HepG2 (cell line): Measurements from ENCODE around the gene LYPD4. TPM values are rescaled to one million over a fixed set of nuclear protein-coding genes. Genes with fewer than 3 reads are reported as not detected.

Experiments used
- ATAC-seq: fragments of 200-7000 bp; cut with Tn5 transposase; 3 replicates; pipeline ENCODE4 v1.9.1; 2020; ENCODE audit warnings: mild to moderate bottlenecking, moderate library complexity
- BruUV-seq: library from RNA; stranded (reverse); fragments of 400-500 nt; replicated peaks from 2 replicates; lab custom pipeline; 2021; lab: Mats Ljungman, UMichigan
- CTCF ChIA-PET: fragments of 300-600 bp; formaldehyde crosslinking; extraction: SDS; loops from one replicate; lab custom pipeline; 2021; ENCODE audit warnings: low total read pairs, inconsistent platforms, low intra/inter-chr PET ratio; lab: Yijun Ruan, JAX
- POLR2A ChIA-PET: fragments of 350-600 bp; sonication (Branson Sonifier 250); formaldehyde crosslinking; loops from one replicate; lab custom pipeline; 2020; ENCODE audit warnings: antibody characterized with exemption, inconsistent platforms; lab: Yijun Ruan, JAX
- DNase-seq: peaks from one replicate; pipeline ENCODE4 v3.0.0-alpha.2; 2015; ENCODE audit warnings: low spot score
- FAIRE-seq: peaks from 3 replicates; lab custom pipeline; 2011; peaks lifted over from hg19 to GRCh38; lab: Jason Lieb, UNC
- H2AFZ ChIP-seq: one replicate; pipeline ENCODE4 v1.6.1; 2011; ENCODE audit warnings: low read length, inconsistent platforms
- H3K27ac ChIP-seq: fragments of 300-600 bp; 3 replicates; pipeline ENCODE4 v1.8.0; 2011; ENCODE audit warnings: mixed run types, mild to moderate bottlenecking, mixed read lengths, low read length, inconsistent platforms; ENCODE audit not compliant: insufficient read depth; ENCODE audit errors: extremely low read length
- H3K27me3 ChIP-seq, 2 experiments: fragments of 200-600 bp in 1 of 2; 2 replicates in 1 of 2; 3 replicates in 1 of 2; pipeline versions ENCODE4 v1.6.0 to v1.8.0; 2011; ENCODE audit warnings: low read length in 2 of 2, mild to moderate bottlenecking in 2 of 2, moderate library complexity in 2 of 2, inconsistent platforms in 1 of 2; ENCODE audit not compliant: insufficient read depth in 2 of 2, control insufficient read depth in 1 of 2
- H3K36me3 ChIP-seq, 2 experiments: fragments of 200-600 bp in 1 of 2; replicated peaks in 1 of 2; 2 replicates in 1 of 2; 3 replicates in 1 of 2; pipeline versions ENCODE4 v1.5.1 to v1.8.0; 2011; ENCODE audit warnings: low read length in 2 of 2, inconsistent platforms in 1 of 2; ENCODE audit not compliant: insufficient read depth in 2 of 2, control insufficient read depth in 1 of 2
- H3K4me1 ChIP-seq: 2 replicates; pipeline ENCODE4 v1.5.1; 2012; ENCODE audit warnings: low read length, inconsistent platforms; ENCODE audit not compliant: insufficient read depth
- H3K4me2 ChIP-seq: 2 replicates; pipeline ENCODE4 v1.6.0; 2011; ENCODE audit warnings: low read depth, low read length, inconsistent platforms
- H3K4me3 ChIP-seq, 3 experiments: fragments of 200-600 bp in 1 of 3; sonication (generic), shearing (Covaris generic) in 1 of 3; replicated peaks in 1 of 3; 2 replicates each; pipeline ENCODE4 v1.5.1; 2011 to 2016; ENCODE audit warnings: low read length in 3 of 3, inconsistent platforms in 2 of 3, low read depth in 2 of 3, mild to moderate bottlenecking in 2 of 3, control low read depth in 1 of 3, mixed read lengths in 1 of 3; ENCODE audit not compliant: insufficient read depth in 1 of 3
- H3K79me2 ChIP-seq: one replicate; pipeline ENCODE4 v1.6.1; 2011; ENCODE audit warnings: low read length, inconsistent platforms; ENCODE audit not compliant: insufficient read depth
- H3K9ac ChIP-seq: 2 replicates; pipeline ENCODE4 v1.6.0; 2011; ENCODE audit warnings: mild to moderate bottlenecking, low read depth, low read length, inconsistent platforms; ENCODE audit not compliant: insufficient read depth
- H3K9me3 ChIP-seq: 2 replicates; pipeline ENCODE4 v1.5.1; 2012; ENCODE audit warnings: mild to moderate bottlenecking, low read length
- H4K20me1 ChIP-seq: 2 replicates; pipeline ENCODE4 v1.6.0; 2011; ENCODE audit warnings: inconsistent platforms, mild to moderate bottlenecking, low read length, moderate library complexity; ENCODE audit not compliant: insufficient read depth
- ETV5 ChIP-seq: IDR thresholded peaks from 2 replicates; pipeline ENCODE4 v1.6.1; 2018; ENCODE audit warnings: missing biosample characterization, missing genetic modification reagents, inconsistent platforms, borderline replicate concordance
- FOXK1 ChIP-seq: sonication (generic); formaldehyde crosslinking; IDR thresholded peaks from 2 replicates; pipeline ENCODE4 v1.4.0; 2020; ENCODE audit warnings: low read depth, missing genetic modification reagents, borderline replicate concordance
- KLF12 ChIP-seq: sonication (generic); formaldehyde crosslinking; IDR thresholded peaks from 2 replicates; pipeline ENCODE4 v1.4.0; 2020; ENCODE audit warnings: missing genetic modification reagents, borderline replicate concordance
- NONO ChIP-seq, 2 experiments: fragments of 450-650 bp in 1 of 2; sonication (generic) in 1 of 2; formaldehyde crosslinking in 1 of 2; IDR thresholded peaks in 1 of 2; conservative IDR thresholded peaks in 1 of 2; 2 replicates each; pipeline versions ENCODE4 v1.6.1 to v1.8.0; 2017 to 2022; ENCODE audit warnings: mild to moderate bottlenecking in 1 of 2, missing genetic modification reagents in 1 of 2, moderate library complexity in 1 of 2
- RCOR2 ChIP-seq: IDR thresholded peaks from 2 replicates; pipeline ENCODE4 v1.6.1; 2016; ENCODE audit warnings: missing biosample characterization, missing genetic modification reagents
- SAP130 ChIP-seq: IDR thresholded peaks from 2 replicates; pipeline ENCODE4 v1.6.1; 2016; ENCODE audit warnings: low read depth
- SUZ12 ChIP-seq: fragments of 150-350 bp; IDR thresholded peaks from 2 replicates; pipeline ENCODE4 v1.6.1; 2014; ENCODE audit warnings: low read depth, low read length
- ZFP36L2 ChIP-seq: sonication (generic); formaldehyde crosslinking; IDR thresholded peaks from 2 replicates; pipeline ENCODE4 v1.4.0; 2020; ENCODE audit warnings: missing genetic modification reagents
- ZNF354B ChIP-seq: sonication (generic); formaldehyde crosslinking; IDR thresholded peaks from 2 replicates; pipeline ENCODE4 v1.8.0; 2022; ENCODE audit warnings: mild to moderate bottlenecking, missing genetic modification reagents
- ZNF816 ChIP-seq: sonication (generic); formaldehyde crosslinking; IDR thresholded peaks from 2 replicates; pipeline ENCODE4 v1.8.0; 2022; ENCODE audit warnings: missing genetic modification reagents, mild to moderate bottlenecking, borderline replicate concordance
- WGBS: methylation state at CpG from one replicate; pipeline ENCODE4 v1.1.6; 2017; ENCODE audit warnings: low lambda C conversion rate; 5-methylcytosine and 5-hydroxymethylcytosine counted together
- in situ Hi-C: cut with HindIII; loops from 2 replicates; pipeline ENCODE4 v1.10.0; 2017; ENCODE audit warnings: low pct_unique_long_range_greater_than_20kb; ENCODE audit not compliant: extremely low pct_ligation_motif_present
- intact Hi-C: fragments of 100-400 bp; cut with micrococcal nuclease; formaldehyde crosslinking; loops from one replicate; pipeline ENCODE4 v1.10.0; 2022; ENCODE audit not compliant: unreplicated experiment
- polyA plus RNA-seq, 8 experiments: library from polyadenylated mRNA; depleted of rRNA in 3 of 8; stranded (reverse) in 7 of 8; unstranded in 1 of 8; fragments of >200 nt; fragmentation: Illumina TruSeq in 4 of 8; extraction: Trizol in 4 of 8; gene quantifications; 2 replicates each; pipeline versions ENCODE4 v1.2.1 to v1.2.3, GENCODE V29; 2011 to 2016; ENCODE audit warnings: low read depth in 4 of 8, missing spikeins in 1 of 8, mixed read lengths in 1 of 8; ENCODE audit not compliant: insufficient read depth in 1 of 8
- total RNA-seq, 5 experiments: library from RNA; depleted of rRNA; stranded (reverse); fragments of >200 nt; fragmentation: Illumina TruSeq; extraction: Trizol; gene quantifications; 2 replicates each; pipeline ENCODE4 v1.2.3, GENCODE V29; 2016; ENCODE audit warnings: low read depth in 1 of 5
- TF ChIP-seq, protein P1 (sequence below), 2 experiments: sonication (generic) in 1 of 2; formaldehyde crosslinking in 1 of 2; IDR thresholded peaks; 2 replicates each; pipeline versions ENCODE4 v1.5.1 to v1.6.1; 2011 to 2020; ENCODE audit warnings: borderline replicate concordance in 1 of 2, low read depth in 1 of 2, low read length in 1 of 2, mild to moderate bottlenecking in 1 of 2, missing genetic modification reagents in 1 of 2, moderate library complexity in 1 of 2
- TF ChIP-seq, protein P2 (sequence below): sonication (generic); formaldehyde crosslinking; IDR thresholded peaks from 2 replicates; pipeline ENCODE4 v1.9.0; 2022; ENCODE audit warnings: missing genetic modification reagents, mild to moderate bottlenecking, borderline replicate concordance
- TF ChIP-seq, protein P3 (sequence below), 2 experiments: sonication (generic) in 1 of 2; formaldehyde crosslinking in 1 of 2; IDR thresholded peaks; 2 replicates each; pipeline versions ENCODE4 v1.6.1 to v1.9.0; 2014 to 2022; ENCODE audit warnings: antibody characterized with exemption in 1 of 2, borderline replicate concordance in 1 of 2, inconsistent platforms in 1 of 2, low read depth in 1 of 2, missing genetic modification reagents in 1 of 2

Gene LYPD4
- total and polyA plus RNA-seq, 2 of the 13 experiments (the other 11 are each of a cell fraction or from before 2014, with no cell fraction given): not detected

DNA sequence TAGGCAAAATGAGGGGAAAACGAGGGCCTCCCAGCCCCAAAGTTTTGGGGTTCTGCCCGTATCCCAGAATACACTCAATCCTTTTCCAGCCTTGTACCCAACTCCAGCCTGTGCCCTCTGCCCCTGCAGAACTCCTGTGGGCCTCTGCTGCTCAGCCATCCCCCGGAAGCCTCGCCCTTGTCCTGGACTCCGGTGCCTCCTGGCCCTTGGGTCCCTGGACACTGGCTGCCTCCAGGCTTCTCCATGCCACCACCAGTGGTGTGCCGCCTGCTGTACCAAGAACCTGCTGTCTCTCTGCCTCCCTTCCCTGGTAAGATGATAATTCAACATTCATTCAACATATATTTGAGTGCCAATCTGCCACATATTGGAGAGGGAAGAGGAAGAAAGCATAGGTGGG lies 4.2 kb upstream of the LYPD4 start:
- Histone ChIP-seq H3K9me3 (no peaks in the 10 kb centered on the region), H3K4me3 (no peak overlapping the region), H3K4me2 (no peak overlapping the region), H3K4me1 (peaks cover 1% of the 10 kb centered on the region), H3K27ac (no peak overlapping the region), H3K36me3 (no peaks in the 10 kb centered on the region), H3K27me3 (peaks cover under 1 to 38% of the 10 kb centered on the region in 2 experiments; a peak in 4 of 5 replicates), H3K79me2 (no peaks in the 10 kb centered on the region), H2AFZ (no peak overlapping the region), H3K9ac (no peak overlapping the region), H4K20me1 (no peaks in the 10 kb centered on the region)
- TF ChIP-seq, protein P1, sequence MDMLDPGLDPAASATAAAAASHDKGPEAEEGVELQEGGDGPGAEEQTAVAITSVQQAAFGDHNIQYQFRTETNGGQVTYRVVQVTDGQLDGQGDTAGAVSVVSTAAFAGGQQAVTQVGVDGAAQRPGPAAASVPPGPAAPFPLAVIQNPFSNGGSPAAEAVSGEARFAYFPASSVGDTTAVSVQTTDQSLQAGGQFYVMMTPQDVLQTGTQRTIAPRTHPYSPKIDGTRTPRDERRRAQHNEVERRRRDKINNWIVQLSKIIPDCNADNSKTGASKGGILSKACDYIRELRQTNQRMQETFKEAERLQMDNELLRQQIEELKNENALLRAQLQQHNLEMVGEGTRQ (IDR thresholded peaks at IDR 0.05; ENCODE audit: low read depth, low read length): no peak
- TF ChIP-seq, protein P1 (CRISPR knock-in tag; IDR thresholded peaks at IDR 0.05; ENCODE audit: borderline replicate concordance): no peak
- TF ChIP-seq, protein P2, sequence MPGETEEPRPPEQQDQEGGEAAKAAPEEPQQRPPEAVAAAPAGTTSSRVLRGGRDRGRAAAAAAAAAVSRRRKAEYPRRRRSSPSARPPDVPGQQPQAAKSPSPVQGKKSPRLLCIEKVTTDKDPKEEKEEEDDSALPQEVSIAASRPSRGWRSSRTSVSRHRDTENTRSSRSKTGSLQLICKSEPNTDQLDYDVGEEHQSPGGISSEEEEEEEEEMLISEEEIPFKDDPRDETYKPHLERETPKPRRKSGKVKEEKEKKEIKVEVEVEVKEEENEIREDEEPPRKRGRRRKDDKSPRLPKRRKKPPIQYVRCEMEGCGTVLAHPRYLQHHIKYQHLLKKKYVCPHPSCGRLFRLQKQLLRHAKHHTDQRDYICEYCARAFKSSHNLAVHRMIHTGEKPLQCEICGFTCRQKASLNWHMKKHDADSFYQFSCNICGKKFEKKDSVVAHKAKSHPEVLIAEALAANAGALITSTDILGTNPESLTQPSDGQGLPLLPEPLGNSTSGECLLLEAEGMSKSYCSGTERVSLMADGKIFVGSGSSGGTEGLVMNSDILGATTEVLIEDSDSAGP (CRISPR knock-in tag): no peak
- TF ChIP-seq ZNF354B (CRISPR knock-in tag) (no peak), RCOR2 (CRISPR knock-in tag) (no peak), ZNF816 (CRISPR knock-in tag) (no peak), ETV5 (CRISPR knock-in tag) (no peak), SAP130 (CRISPR knock-in tag) (no peak), KLF12 (CRISPR knock-in tag) (no peak), NONO (IDR thresholded peaks at IDR 0.05) (no peak), NONO (CRISPR knock-in tag; conservative IDR thresholded peaks at IDR 0.05) (no peak), FOXK1 (no peak), SUZ12 (no peak), ZFP36L2 (CRISPR knock-in tag) (no peak)
- TF ChIP-seq, protein P3, sequence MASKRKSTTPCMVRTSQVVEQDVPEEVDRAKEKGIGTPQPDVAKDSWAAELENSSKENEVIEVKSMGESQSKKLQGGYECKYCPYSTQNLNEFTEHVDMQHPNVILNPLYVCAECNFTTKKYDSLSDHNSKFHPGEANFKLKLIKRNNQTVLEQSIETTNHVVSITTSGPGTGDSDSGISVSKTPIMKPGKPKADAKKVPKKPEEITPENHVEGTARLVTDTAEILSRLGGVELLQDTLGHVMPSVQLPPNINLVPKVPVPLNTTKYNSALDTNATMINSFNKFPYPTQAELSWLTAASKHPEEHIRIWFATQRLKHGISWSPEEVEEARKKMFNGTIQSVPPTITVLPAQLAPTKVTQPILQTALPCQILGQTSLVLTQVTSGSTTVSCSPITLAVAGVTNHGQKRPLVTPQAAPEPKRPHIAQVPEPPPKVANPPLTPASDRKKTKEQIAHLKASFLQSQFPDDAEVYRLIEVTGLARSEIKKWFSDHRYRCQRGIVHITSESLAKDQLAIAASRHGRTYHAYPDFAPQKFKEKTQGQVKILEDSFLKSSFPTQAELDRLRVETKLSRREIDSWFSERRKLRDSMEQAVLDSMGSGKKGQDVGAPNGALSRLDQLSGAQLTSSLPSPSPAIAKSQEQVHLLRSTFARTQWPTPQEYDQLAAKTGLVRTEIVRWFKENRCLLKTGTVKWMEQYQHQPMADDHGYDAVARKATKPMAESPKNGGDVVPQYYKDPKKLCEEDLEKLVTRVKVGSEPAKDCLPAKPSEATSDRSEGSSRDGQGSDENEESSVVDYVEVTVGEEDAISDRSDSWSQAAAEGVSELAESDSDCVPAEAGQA (IDR thresholded peaks at IDR 0.05; ENCODE audit: low read depth): no peak
- TF ChIP-seq, protein P3 (CRISPR knock-in tag; IDR thresholded peaks at IDR 0.05; ENCODE audit: borderline replicate concordance): no peak
- FAIRE-seq: no peak
- WGBS: 15% methylated on average over 3 of the region's 6 CpGs
- in situ Hi-C loops (no loop called here), intact Hi-C loops (no loop called here)
- ChIA-PET CTCF (no interaction called here), POLR2A (no interaction called here)
- no TSS peak for BruUV-seq
- no peak for ATAC-seq
- DNase-seq: no peak
